ENCODE data around the gene SLC44A2.
A peak's percentile ranks its signal among the peaks of the same experiment; 100 is the strongest.

SLC44A2 gene

GRCh38 chr19:10646456-10647159, 21.3 kb downstream of the SLC44A2 start:
- H3K36me3 ChIP-seq (ENCODE audit: control insufficient read depth, insufficient read depth, low read length) = no peaks in the 10 kb centered on the region
- H3K27ac ChIP-seq (ENCODE audit: insufficient read depth, low read depth, low read length, poor library complexity, severe bottlenecking) = no peak overlapping the region
- 92 to 94% methylated on average over 12 of the region's 12 CpGs for WGBS, 2 experiments
- no peak overlapping the region for H3K4me3 ChIP-seq (ENCODE audit: insufficient read depth, low read depth, low read length)
- H3K9me3 ChIP-seq (ENCODE audit: control insufficient read depth, low read length) = no peaks in the 10 kb centered on the region
- no peaks in the 10 kb centered on the region for H3K27me3 ChIP-seq (ENCODE audit: control insufficient read depth, insufficient read depth, low read length, poor library complexity, severe bottlenecking)
- H3K4me1 ChIP-seq (ENCODE audit: control insufficient read depth, insufficient read depth, low read length) = peaks cover 18% of the 10 kb centered on the region

GRCh38 chr19:10648360-10648759, 23.0 kb downstream of the SLC44A2 start:
- Histone ChIP-seq H3K36me3 (ENCODE audit: control insufficient read depth, insufficient read depth, low read length) (no peaks in the 10 kb centered on the region), H3K9me3 (ENCODE audit: control insufficient read depth, low read length) (no peaks in the 10 kb centered on the region), H3K4me1 (ENCODE audit: control insufficient read depth, insufficient read depth, low read length) (peaks cover 11% of the 10 kb centered on the region), H3K27me3 (ENCODE audit: control insufficient read depth, insufficient read depth, low read length, poor library complexity, severe bottlenecking) (no peaks in the 10 kb centered on the region), H3K4me3 (ENCODE audit: insufficient read depth, low read depth, low read length) (no peak overlapping the region), H3K27ac (ENCODE audit: insufficient read depth, low read depth, low read length, poor library complexity, severe bottlenecking) (no peak overlapping the region)
- 92 to 94% methylated on average over 4 of the region's 4 CpGs for WGBS, 2 experiments

- no peaks in the 10 kb centered on the region for H3K4me1 ChIP-seq (ENCODE audit: control insufficient read depth, insufficient read depth, low read length)
- H3K36me3 ChIP-seq (ENCODE audit: control insufficient read depth, insufficient read depth, low read length) = no peaks in the 10 kb centered on the region
- no peaks in the 10 kb centered on the region for H3K27me3 ChIP-seq (ENCODE audit: control insufficient read depth, insufficient read depth, low read length, poor library complexity, severe bottlenecking)
- WGBS, 2 experiments = 95 to 97% methylated on average over 4 of the region's 4 CpGs
- no peak overlapping the region for H3K27ac ChIP-seq (ENCODE audit: insufficient read depth, low read depth, low read length, poor library complexity, severe bottlenecking)
- no peak overlapping the region for H3K4me3 ChIP-seq (ENCODE audit: insufficient read depth, low read depth, low read length)
- H3K9me3 ChIP-seq (ENCODE audit: control insufficient read depth, low read length) = no peaks in the 10 kb centered on the region
Observed at GRCh38 chr19:10651851-10652250, 26.5 kb downstream of the SLC44A2 start.

- Histone ChIP-seq H3K36me3 (ENCODE audit: control insufficient read depth, insufficient read depth, low read length) (peaks cover 13% of the 10 kb centered on the region), H3K4me1 (ENCODE audit: control insufficient read depth, insufficient read depth, low read length) (no peaks in the 10 kb centered on the region), H3K4me3 (ENCODE audit: insufficient read depth, low read depth, low read length) (peak overlapping the region; percentile 98), H3K9me3 (ENCODE audit: control insufficient read depth, low read length) (no peaks in the 10 kb centered on the region), H3K27ac (ENCODE audit: insufficient read depth, low read depth, low read length, poor library complexity, severe bottlenecking) (peak overlapping the region; percentile 92), H3K27me3 (ENCODE audit: control insufficient read depth, insufficient read depth, low read length, poor library complexity, severe bottlenecking) (no peaks in the 10 kb centered on the region)
- WGBS, 2 experiments = 0% methylated on average over 18 of the region's 18 CpGs
Observed at GRCh38 chr19:10653482-10653731, 28.1 kb downstream of the SLC44A2 start.

- WGBS, 2 experiments = 0% methylated on average over 91 of the region's 91 CpGs
- Histone ChIP-seq H3K36me3 (ENCODE audit: control insufficient read depth, insufficient read depth, low read length) (peaks cover 13% of the 10 kb centered on the region), H3K27ac (ENCODE audit: insufficient read depth, low read depth, low read length, poor library complexity, severe bottlenecking) (peak within 1 kb of the TSS; percentile 99), H3K9me3 (ENCODE audit: control insufficient read depth, low read length) (no peaks in the 10 kb centered on the region), H3K4me1 (ENCODE audit: control insufficient read depth, insufficient read depth, low read length) (peaks cover 4% of the 10 kb centered on the region), H3K27me3 (ENCODE audit: control insufficient read depth, insufficient read depth, low read length, poor library complexity, severe bottlenecking) (no peaks in the 10 kb centered on the region), H3K4me3 (ENCODE audit: insufficient read depth, low read depth, low read length) (peak within 1 kb of the TSS; percentile 98)
Observed at GRCh38 chr19:10653732-10654609, 28.6 kb downstream of the SLC44A2 start, which contains the start of gene ILF3. Gene ILF3 (plus strand): TSS chr19:10654346. CDS start chr19:10670606, 16,260 bp downstream.

GRCh38 chr19:10654610-10655456, 29.5 kb downstream of the SLC44A2 start:
- H3K27ac ChIP-seq (ENCODE audit: insufficient read depth, low read depth, low read length, poor library complexity, severe bottlenecking) = peak overlapping the region; percentile 99
- no peaks in the 10 kb centered on the region for H3K9me3 ChIP-seq (ENCODE audit: control insufficient read depth, low read length)
- 0% methylated on average over 73 of the region's 73 CpGs for WGBS, 2 experiments
- peaks cover 13% of the 10 kb centered on the region for H3K36me3 ChIP-seq (ENCODE audit: control insufficient read depth, insufficient read depth, low read length)
- peaks cover 6% of the 10 kb centered on the region for H3K4me1 ChIP-seq (ENCODE audit: control insufficient read depth, insufficient read depth, low read length)
- peak overlapping the region; percentile 98 for H3K4me3 ChIP-seq (ENCODE audit: insufficient read depth, low read depth, low read length)
- H3K27me3 ChIP-seq (ENCODE audit: control insufficient read depth, insufficient read depth, low read length, poor library complexity, severe bottlenecking) = no peaks in the 10 kb centered on the region

- 1% methylated on average over 16 of the region's 16 CpGs for WGBS, 2 experiments
- Histone ChIP-seq H3K36me3 (ENCODE audit: control insufficient read depth, insufficient read depth, low read length) (peaks cover 13% of the 10 kb centered on the region), H3K9me3 (ENCODE audit: control insufficient read depth, low read length) (no peaks in the 10 kb centered on the region), H3K4me1 (ENCODE audit: control insufficient read depth, insufficient read depth, low read length) (peaks cover 6% of the 10 kb centered on the region), H3K4me3 (ENCODE audit: insufficient read depth, low read depth, low read length) (peak overlapping the region; percentile 98), H3K27ac (ENCODE audit: insufficient read depth, low read depth, low read length, poor library complexity, severe bottlenecking) (peak overlapping the region; percentile 72), H3K27me3 (ENCODE audit: control insufficient read depth, insufficient read depth, low read length, poor library complexity, severe bottlenecking) (no peaks in the 10 kb centered on the region)
Observed at GRCh38 chr19:10655457-10656312, 30.3 kb downstream of the SLC44A2 start.

GRCh38 chr19:10660346-10660745, 35.0 kb downstream of the SLC44A2 start:
- H3K27ac ChIP-seq (ENCODE audit: insufficient read depth, low read depth, low read length, poor library complexity, severe bottlenecking) = no peak overlapping the region
- WGBS, 2 experiments = 93 to 96% methylated on average over 5 of the region's 5 CpGs

GRCh38 chr19:10661946-10662345, 36.6 kb downstream of the SLC44A2 start:
- no peak overlapping the region for H3K27ac ChIP-seq (ENCODE audit: insufficient read depth, low read depth, low read length, poor library complexity, severe bottlenecking)
- no peaks in the 10 kb centered on the region for H3K27me3 ChIP-seq (ENCODE audit: control insufficient read depth, insufficient read depth, low read length, poor library complexity, severe bottlenecking)
- no peaks in the 10 kb centered on the region for H3K9me3 ChIP-seq (ENCODE audit: control insufficient read depth, low read length)
- WGBS, 2 experiments = 93 to 97% methylated on average over 1 of the region's 1 CpG
- peaks cover 6% of the 10 kb centered on the region for H3K4me1 ChIP-seq (ENCODE audit: control insufficient read depth, insufficient read depth, low read length)
- H3K36me3 ChIP-seq (ENCODE audit: control insufficient read depth, insufficient read depth, low read length) = peaks cover 22% of the 10 kb centered on the region
- no peak overlapping the region for H3K4me3 ChIP-seq (ENCODE audit: insufficient read depth, low read depth, low read length)

More at GRCh38 chr19:10660346-10660745, 35.0 kb downstream of the SLC44A2 start:
- peaks cover 23% of the 10 kb centered on the region for H3K36me3 ChIP-seq (ENCODE audit: control insufficient read depth, insufficient read depth, low read length)
- no peaks in the 10 kb centered on the region for H3K9me3 ChIP-seq (ENCODE audit: control insufficient read depth, low read length)
- H3K27me3 ChIP-seq (ENCODE audit: control insufficient read depth, insufficient read depth, low read length, poor library complexity, severe bottlenecking) = no peaks in the 10 kb centered on the region
- no peak overlapping the region for H3K4me3 ChIP-seq (ENCODE audit: insufficient read depth, low read depth, low read length)
- peaks cover 6% of the 10 kb centered on the region for H3K4me1 ChIP-seq (ENCODE audit: control insufficient read depth, insufficient read depth, low read length)

Measured in ectodermal cell (in vitro differentiated cells).